MM.1S (cell line): ENCODE measurements around the gene PPM1H.

Experiments
- EZH2 ChIP-seq: fragments of 300-600 bp; sonication (generic); optimal IDR thresholded peaks from 2 replicates; pipeline ENCODE3; 2017; ENCODE audit warnings: low read depth, mild to moderate bottlenecking, antibody characterized with exemption, low read length, mixed read lengths
- TF ChIP-seq, protein P1 (sequence below): fragments of 300-600 bp; sonication (generic); IDR thresholded peaks from 2 replicates; pipeline ENCODE4 v1.5.1; 2016; ENCODE audit warnings: antibody characterized with exemption, low read length, mixed read lengths

DNA sequence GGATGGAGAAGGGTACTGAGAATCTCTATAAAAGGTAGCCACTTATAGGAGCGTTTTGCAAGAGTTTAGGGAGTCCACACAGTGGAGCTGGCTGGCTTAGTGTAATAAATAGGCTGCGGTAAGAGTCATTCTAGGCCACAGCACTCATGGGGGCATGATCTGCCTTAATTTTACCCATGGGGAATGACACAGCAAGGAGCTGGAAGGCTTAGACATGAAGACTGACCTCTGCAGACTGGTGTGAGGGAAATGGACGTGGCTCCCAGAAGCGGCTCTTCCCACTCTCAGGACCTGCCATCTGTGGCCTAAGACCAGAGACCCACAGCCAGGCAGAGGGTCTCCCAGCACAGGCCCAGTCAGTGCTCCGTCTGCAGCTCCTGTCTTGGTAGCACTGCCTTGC lies 173.3 kb downstream of the PPM1H start:
- no peak for TF ChIP-seq EZH2
- TF ChIP-seq, protein P1, sequence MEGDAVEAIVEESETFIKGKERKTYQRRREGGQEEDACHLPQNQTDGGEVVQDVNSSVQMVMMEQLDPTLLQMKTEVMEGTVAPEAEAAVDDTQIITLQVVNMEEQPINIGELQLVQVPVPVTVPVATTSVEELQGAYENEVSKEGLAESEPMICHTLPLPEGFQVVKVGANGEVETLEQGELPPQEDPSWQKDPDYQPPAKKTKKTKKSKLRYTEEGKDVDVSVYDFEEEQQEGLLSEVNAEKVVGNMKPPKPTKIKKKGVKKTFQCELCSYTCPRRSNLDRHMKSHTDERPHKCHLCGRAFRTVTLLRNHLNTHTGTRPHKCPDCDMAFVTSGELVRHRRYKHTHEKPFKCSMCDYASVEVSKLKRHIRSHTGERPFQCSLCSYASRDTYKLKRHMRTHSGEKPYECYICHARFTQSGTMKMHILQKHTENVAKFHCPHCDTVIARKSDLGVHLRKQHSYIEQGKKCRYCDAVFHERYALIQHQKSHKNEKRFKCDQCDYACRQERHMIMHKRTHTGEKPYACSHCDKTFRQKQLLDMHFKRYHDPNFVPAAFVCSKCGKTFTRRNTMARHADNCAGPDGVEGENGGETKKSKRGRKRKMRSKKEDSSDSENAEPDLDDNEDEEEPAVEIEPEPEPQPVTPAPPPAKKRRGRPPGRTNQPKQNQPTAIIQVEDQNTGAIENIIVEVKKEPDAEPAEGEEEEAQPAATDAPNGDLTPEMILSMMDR = no peak
